K562 (cell line): ENCODE results near the gene INPP4B. TPM values are rescaled to one million over a fixed set of nuclear protein-coding genes. Genes with fewer than 3 reads are reported as not detected.

Experiments used
- ATAC-seq: fragments of 200-7000 bp; cut with Tn5 transposase; 3 replicates; pipeline ENCODE4 v1.9.1; 2020; ENCODE audit warnings: moderate library complexity
- BruUV-seq: library from RNA; stranded (reverse); fragments of 400-500 nt; replicated peaks from 2 replicates; lab custom pipeline; 2021; lab: Mats Ljungman, UMichigan
- CTCF ChIA-PET: fragments of 300-600 bp; formaldehyde crosslinking; extraction: SDS; loops from one replicate; lab custom pipeline; 2021; ENCODE audit warnings: low intra/inter-chr PET ratio; lab: Yijun Ruan, JAX
- POLR2A ChIA-PET: fragments of 300-600, 350-650 bp; sonication (Branson Sonifier 250); formaldehyde crosslinking; extraction: SDS; loops from one replicate; lab custom pipeline; 2021; ENCODE audit warnings: antibody characterized with exemption, inconsistent platforms; lab: Yijun Ruan, JAX
- DNase-seq, 4 experiments: peaks; one replicate each; pipeline versions ENCODE4 v3.0.0 to v3.0.0-alpha.2; 2011 to 2018; ENCODE audit warnings: low spot score in 3 of 4, mixed read lengths in 3 of 4; ENCODE audit errors: extremely low read depth in 1 of 4
- FAIRE-seq: peaks from 2 replicates; lab custom pipeline; 2011; peaks lifted over from hg19 to GRCh38; lab: Jason Lieb, UNC
- H2AFZ ChIP-seq: 2 replicates; pipeline ENCODE4 v1.6.0; 2011; ENCODE audit warnings: low read depth, low read length, control low read depth, inconsistent platforms
- H3K27ac ChIP-seq: fragments of 200-600 bp; 3 replicates; pipeline ENCODE4 v1.8.0; 2011; ENCODE audit warnings: low read depth, mild to moderate bottlenecking, control low read depth, inconsistent platforms, low read length, moderate library complexity, mixed read lengths; ENCODE audit errors: extremely low read depth
- H3K27me3 ChIP-seq, 2 experiments: fragments of 300-600 bp in 1 of 2; 2 replicates in 1 of 2; 3 replicates in 1 of 2; pipeline versions ENCODE4 v1.6.0 to v1.8.0; 2011; ENCODE audit warnings: inconsistent platforms in 2 of 2, low read length in 2 of 2, mild to moderate bottlenecking in 1 of 2, mixed read lengths in 1 of 2, moderate library complexity in 1 of 2; ENCODE audit not compliant: control insufficient read depth in 2 of 2, insufficient read depth in 2 of 2
- H3K36me3 ChIP-seq: fragments of 300-600 bp; 3 replicates; pipeline ENCODE4 v1.8.0; 2011; ENCODE audit warnings: mild to moderate bottlenecking, low read length, inconsistent platforms; ENCODE audit not compliant: control insufficient read depth, insufficient read depth
- H3K4me1 ChIP-seq, 2 experiments: fragments of 200-600 bp in 1 of 2; replicated peaks in 1 of 2; 2 replicates in 1 of 2; 3 replicates in 1 of 2; pipeline versions ENCODE4 v1.5.1 to v1.8.0; 2011; ENCODE audit warnings: inconsistent platforms in 2 of 2, low read length in 2 of 2, mild to moderate bottlenecking in 1 of 2, mixed read lengths in 1 of 2, moderate library complexity in 1 of 2; ENCODE audit not compliant: control insufficient read depth in 2 of 2, insufficient read depth in 2 of 2
- H3K4me2 ChIP-seq: 2 replicates; pipeline ENCODE4 v1.6.1; 2011; ENCODE audit warnings: low read length, control low read depth, inconsistent platforms, mixed read lengths; ENCODE audit not compliant: insufficient read depth
- H3K4me3 ChIP-seq: fragments of 200-600 bp; sonication (generic), shearing (Covaris generic); 2 replicates; pipeline ENCODE4 v1.5.1; 2016; ENCODE audit warnings: control low read depth, inconsistent platforms
- H3K79me2 ChIP-seq: fragments of 200-600 bp; 3 replicates; pipeline ENCODE4 v1.8.0; 2011; ENCODE audit warnings: low read length, inconsistent platforms; ENCODE audit not compliant: control insufficient read depth, insufficient read depth
- H3K9ac ChIP-seq, 2 experiments: 2 replicates each; pipeline versions ENCODE4 v1.6.0 to v1.6.1; 2011; ENCODE audit warnings: low read depth in 2 of 2, low read length in 2 of 2, control low read depth in 1 of 2, inconsistent platforms in 1 of 2, mild to moderate bottlenecking in 1 of 2, mixed read lengths in 1 of 2; ENCODE audit not compliant: insufficient read depth in 1 of 2
- H3K9me1 ChIP-seq: one replicate; pipeline ENCODE4 v1.6.0; 2011; ENCODE audit warnings: inconsistent platforms, mild to moderate bottlenecking, low read length, moderate library complexity; ENCODE audit not compliant: control insufficient read depth, insufficient read depth
- H3K9me3 ChIP-seq: replicated peaks from 2 replicates; pipeline ENCODE4 v1.5.1; 2011; ENCODE audit warnings: low read depth, low read length, inconsistent platforms; ENCODE audit not compliant: control insufficient read depth, insufficient read depth
- H4K20me1 ChIP-seq: replicated peaks from 2 replicates; pipeline ENCODE4 v1.6.1; 2011; ENCODE audit warnings: low read length, inconsistent platforms, mixed read lengths; ENCODE audit not compliant: control insufficient read depth, insufficient read depth
- DNMT1 ChIP-seq: fragments of 450-650 bp; IDR thresholded peaks from 2 replicates; pipeline ENCODE4 v1.6.1; 2016; ENCODE audit warnings: antibody characterized with exemption, mild to moderate bottlenecking
- KDM1A ChIP-seq, 2 experiments: fragments of 450-650 bp; IDR thresholded peaks; 2 replicates each; pipeline ENCODE4 v1.6.1; 2016; ENCODE audit warnings: mild to moderate bottlenecking in 2 of 2
- KDM4B ChIP-seq, 2 experiments: fragments of 450-650 bp in 1 of 2; sonication (generic) in 1 of 2; IDR thresholded peaks; 2 replicates each; pipeline ENCODE4 v1.6.1; 2016 to 2017; ENCODE audit warnings: borderline replicate concordance in 2 of 2, antibody characterized with exemption in 1 of 2, low read depth in 1 of 2, mild to moderate bottlenecking in 1 of 2
- PHTF2 ChIP-seq: fragments of 250-450 bp; sonication (Bioruptor Pico); IDR thresholded peaks from 2 replicates; pipeline ENCODE4 v1.5.0; 2021; ENCODE audit warnings: mild to moderate bottlenecking
- POU5F1 ChIP-seq: fragments of 150-350 bp; IDR thresholded peaks from 2 replicates; pipeline ENCODE4 v1.6.1; 2014; ENCODE audit warnings: borderline replicate concordance, low read length, low read depth, mild to moderate bottlenecking; ENCODE audit not compliant: partially characterized antibody
- RAD51 ChIP-seq: fragments of 450-650 bp; IDR thresholded peaks from 2 replicates; pipeline ENCODE4 v1.7.1; 2016; ENCODE audit warnings: low read depth, mild to moderate bottlenecking, borderline replicate concordance
- SREBF2 ChIP-seq: sonication (generic); formaldehyde crosslinking; IDR thresholded peaks from 2 replicates; pipeline ENCODE4 v1.4.0; 2020; ENCODE audit warnings: mild to moderate bottlenecking, missing genetic modification reagents
- ZNF274 ChIP-seq: IDR thresholded peaks from 2 replicates; pipeline ENCODE4 v1.6.1; 2011; ENCODE audit warnings: low read depth, mild to moderate bottlenecking, low read length, moderate library complexity, borderline replicate concordance
- ZSCAN32 ChIP-seq: fragments of 450-650 bp; formaldehyde crosslinking; IDR thresholded peaks from 2 replicates; pipeline ENCODE4 v1.4.0; 2020; ENCODE audit warnings: mild to moderate bottlenecking, moderate library complexity
- WGBS: fragments of 100-300 bp; shearing (Covaris generic); methylation state at CpG from one replicate; pipeline ENCODE4 v1.1.6; 2016; ENCODE audit warnings: low coverage, mixed read lengths; ENCODE audit not compliant: insufficient coverage; ENCODE audit errors: missing lambda C conversion rate; 5-methylcytosine and 5-hydroxymethylcytosine counted together
- in situ Hi-C: fragments of 300-500 bp; cut with MboI; formaldehyde crosslinking; loops from 4 replicates; pipeline ENCODE4 v1.15.0; 2018; ENCODE audit warnings: inconsistent platforms, mixed read lengths
- intact Hi-C: fragments of 100-400 bp; cut with micrococcal nuclease; formaldehyde crosslinking; loops from 2 replicates; pipeline ENCODE4 v1.14.2; 2022
- polyA plus RNA-seq, 8 experiments: library from polyadenylated mRNA; depleted of rRNA in 4 of 8; stranded (reverse) in 5 of 8; unstranded in 3 of 8; fragments of >200 nt; fragmentation: Nextera tagmentation in 2 of 8; fragmentation: Illumina TruSeq in 1 of 8; extraction: Ambion mirVana in 2 of 8; extraction: Trizol in 1 of 8; gene quantifications; 2 replicates each; pipeline versions ENCODE4 v1.2.1 to v1.2.3, GENCODE V29; 2011 to 2014; ENCODE audit warnings: inconsistent platforms in 1 of 8, missing spikeins in 1 of 8
- total RNA-seq, 7 experiments: library from RNA; depleted of rRNA in 6 of 7; stranded (reverse); fragments of >200 nt in 6 of 7; fragmentation: Illumina TruSeq in 2 of 7; extraction: Trizol in 2 of 7; gene quantifications; 2 replicates each; pipeline versions ENCODE4 v1.2.1 to v1.2.3, GENCODE V29; 2011 to 2021; ENCODE audit warnings: low replicate concordance in 1 of 7
- TF ChIP-seq, protein P1 (sequence below): fragments of 250-450 bp; sonication (Bioruptor Pico); IDR thresholded peaks from 2 replicates; pipeline ENCODE4 v1.8.0; 2021; ENCODE audit warnings: borderline replicate concordance, mild to moderate bottlenecking, moderate library complexity; ENCODE audit not compliant: poor library complexity, severe bottlenecking
- TF ChIP-seq, protein P2 (sequence below): IDR thresholded peaks from 3 replicates; pipeline ENCODE4 v1.6.1; 2011; ENCODE audit warnings: borderline replicate concordance, mild to moderate bottlenecking; ENCODE audit not compliant: insufficient read length, insufficient read depth

The INPP4B gene
- total and polyA plus RNA-seq, 9 of the 15 experiments (the other 6 are each of a cell fraction or from before 2014, with no cell fraction given), result 0.04 to 0.11 TPM; not detected in 7

DNA sequence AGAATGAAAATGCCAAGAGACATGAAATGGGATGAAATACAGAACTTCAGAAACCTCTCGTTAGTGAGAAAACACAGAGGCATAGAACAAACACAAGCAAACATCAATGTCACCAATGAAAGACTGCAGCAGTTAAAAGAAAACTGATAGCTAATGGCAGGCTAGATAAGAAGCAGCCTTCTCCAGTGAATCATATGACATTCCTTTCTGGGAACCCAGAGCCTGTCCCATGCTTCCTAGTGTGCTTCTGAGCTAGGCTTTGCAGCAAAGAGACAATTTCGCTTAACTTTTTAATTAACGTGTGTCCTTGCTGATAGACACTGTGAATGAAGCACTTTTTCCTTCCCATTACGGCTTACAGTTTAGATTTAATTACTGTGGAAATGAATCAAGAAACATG lies 765.1 kb downstream of the INPP4B start:
- no TSS peak for BruUV-seq

More for the DNA sequence above, 765.1 kb downstream of the INPP4B start:
- Histone ChIP-seq H3K9ac (no peak overlapping the region), H3K9me1 (no peaks in the 10 kb centered on the region), H3K27ac (no peak overlapping the region), H3K4me3 (no peak overlapping the region), H3K27me3 (no peaks in the 10 kb centered on the region), H2AFZ (no peak overlapping the region), H3K4me2 (no peak overlapping the region), H3K36me3 (no peaks in the 10 kb centered on the region), H3K4me1 (no peaks in the 10 kb centered on the region), H3K9me3 (no peaks in the 10 kb centered on the region), H3K79me2 (no peaks in the 10 kb centered on the region), H4K20me1 (no peaks in the 10 kb centered on the region)
- no peak for TF ChIP-seq ZNF274
- TF ChIP-seq SREBF2, result no peak
- TF ChIP-seq, protein P1, sequence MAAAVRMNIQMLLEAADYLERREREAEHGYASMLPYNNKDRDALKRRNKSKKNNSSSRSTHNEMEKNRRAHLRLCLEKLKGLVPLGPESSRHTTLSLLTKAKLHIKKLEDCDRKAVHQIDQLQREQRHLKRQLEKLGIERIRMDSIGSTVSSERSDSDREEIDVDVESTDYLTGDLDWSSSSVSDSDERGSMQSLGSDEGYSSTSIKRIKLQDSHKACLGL (CRISPR knock-in tag), result no peak
- no peak for TF ChIP-seq PHTF2
- TF ChIP-seq KDM1A (IDR thresholded peaks at IDR 0.05), result no peak
- TF ChIP-seq, protein P2, sequence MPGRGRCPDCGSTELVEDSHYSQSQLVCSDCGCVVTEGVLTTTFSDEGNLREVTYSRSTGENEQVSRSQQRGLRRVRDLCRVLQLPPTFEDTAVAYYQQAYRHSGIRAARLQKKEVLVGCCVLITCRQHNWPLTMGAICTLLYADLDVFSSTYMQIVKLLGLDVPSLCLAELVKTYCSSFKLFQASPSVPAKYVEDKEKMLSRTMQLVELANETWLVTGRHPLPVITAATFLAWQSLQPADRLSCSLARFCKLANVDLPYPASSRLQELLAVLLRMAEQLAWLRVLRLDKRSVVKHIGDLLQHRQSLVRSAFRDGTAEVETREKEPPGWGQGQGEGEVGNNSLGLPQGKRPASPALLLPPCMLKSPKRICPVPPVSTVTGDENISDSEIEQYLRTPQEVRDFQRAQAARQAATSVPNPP, result no peak
- TF ChIP-seq KDM4B (IDR thresholded peaks at IDR 0.05; ENCODE audit: borderline replicate concordance in 2 of 2, low read depth in 1 of 2), result no peak
- TF ChIP-seq ZSCAN32 (CRISPR knock-in tag), result no peak
- no peak for TF ChIP-seq POU5F1
- no peak for TF ChIP-seq RAD51
- no peak for TF ChIP-seq DNMT1
- CTCF ChIA-PET, result no interaction called here
- DNase-seq (no peak), ATAC-seq (no peak), FAIRE-seq (no peak)
- in situ Hi-C loops (no loop called here), intact Hi-C loops (no loop called here)
- WGBS, result 1% methylated on average over 4 of the region's 4 CpGs
- POLR2A ChIA-PET, result no interaction called here
